Astrocyte of the spinal cord (primary cell): ENCODE results near the gene STX19.

ENCODE experiments used
- DNase-seq: peaks from one replicate; pipeline ENCODE4 v3.0.0; 2011; ENCODE audit warnings: low read depth, low spot score
- H3K4me3 ChIP-seq: 2 replicates; pipeline ENCODE4 v1.5.1; 2011; ENCODE audit warnings: low read depth, mild to moderate bottlenecking, low read length, moderate library complexity
- CTCF ChIP-seq: IDR thresholded peaks from 2 replicates; pipeline ENCODE4 v1.5.1; 2012; ENCODE audit warnings: low read depth, mild to moderate bottlenecking, low read length, inconsistent platforms
- in situ Hi-C: cut with HindIII; loops from 2 replicates; pipeline ENCODE4 v1.10.0; 2017; ENCODE audit warnings: low sequenced_read_pairs

The STX19 gene

GRCh38 chr3:94066506-94067500 lies 38.4 kb upstream of the STX19 start:
- no peak for DNase-seq
- no peak for TF ChIP-seq CTCF
- no peak overlapping the region for H3K4me3 ChIP-seq
- in situ Hi-C loops = no loop called here

- TF ChIP-seq CTCF = no peak
- in situ Hi-C loops = no loop called here
- no peak for DNase-seq
- no peak overlapping the region for H3K4me3 ChIP-seq
Measured at GRCh38 chr3:94065819-94066480, 37.6 kb upstream of the STX19 start.

GRCh38 chr3:94065122-94065521 lies 36.7 kb upstream of the STX19 start:
- no peak for DNase-seq
- no peak for TF ChIP-seq CTCF
- no peak overlapping the region for H3K4me3 ChIP-seq
- in situ Hi-C loops = no loop called here

- no peak for TF ChIP-seq CTCF
- in situ Hi-C loops = no loop called here
- H3K4me3 ChIP-seq = no peak overlapping the region
- DNase-seq = no peak
Measured at GRCh38 chr3:94064243-94064860, 36.0 kb upstream of the STX19 start.

- no peak for DNase-seq
- in situ Hi-C loops = no loop called here
- TF ChIP-seq CTCF = no peak
- H3K4me3 ChIP-seq = peak overlapping the region; percentile 87
Measured at GRCh38 chr3:94063496-94064119, 35.2 kb upstream of the STX19 start.
